ENCODE data around the gene CAT. TPM values are rescaled to one million over a fixed set of nuclear protein-coding genes. Genes with fewer than 3 reads are reported as not detected.
A peak's percentile ranks its signal among the peaks of the same experiment; 100 is the strongest.

The CAT gene
- polyA plus RNA-seq, 6 donors from 2014 or later = 207 to 347 (median 234) TPM

DNA sequence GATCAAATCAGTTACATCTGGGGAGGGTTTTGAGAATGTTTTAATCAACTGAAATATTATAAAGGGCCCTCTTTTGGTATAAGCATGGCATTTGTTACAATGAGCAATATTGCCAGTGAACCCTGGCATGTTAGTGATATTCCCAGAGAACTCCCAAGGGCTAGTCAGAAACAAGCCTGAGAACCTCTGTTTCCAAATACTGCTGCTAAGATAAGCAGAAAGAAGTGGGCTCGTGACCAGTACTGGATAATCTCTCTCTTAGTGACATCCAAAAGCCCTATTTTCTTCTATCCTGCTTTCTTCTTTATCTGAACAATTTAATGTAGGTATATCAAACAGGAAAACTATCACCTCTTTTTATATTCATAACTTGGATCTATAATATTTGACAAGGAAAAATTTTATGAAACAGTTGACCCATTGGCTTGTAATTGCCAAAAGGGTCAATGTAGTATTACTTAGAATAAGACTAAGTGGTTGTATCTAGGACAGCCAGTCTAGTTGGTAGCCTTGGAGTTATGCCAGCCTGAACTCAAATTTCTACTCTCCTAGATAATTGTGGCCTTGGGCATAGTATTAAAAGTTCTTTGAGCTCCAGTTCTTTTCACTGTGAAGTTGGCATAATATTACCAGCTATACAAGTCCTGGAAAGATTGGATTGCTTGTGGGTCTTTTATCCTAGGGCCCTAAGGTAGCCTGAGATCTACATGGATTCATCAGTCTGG is 15.7 kb downstream of the CAT start:
- Mint-ChIP-seq H3K27me3 (no peaks in the 10 kb centered on the region), H3K36me3 (peaks cover 34 to 45% of the 10 kb centered on the region in 2 donors), H3K4me1 (peaks cover 0 to 8% (median 4%) of the 10 kb centered on the region in 3 donors)

DNA sequence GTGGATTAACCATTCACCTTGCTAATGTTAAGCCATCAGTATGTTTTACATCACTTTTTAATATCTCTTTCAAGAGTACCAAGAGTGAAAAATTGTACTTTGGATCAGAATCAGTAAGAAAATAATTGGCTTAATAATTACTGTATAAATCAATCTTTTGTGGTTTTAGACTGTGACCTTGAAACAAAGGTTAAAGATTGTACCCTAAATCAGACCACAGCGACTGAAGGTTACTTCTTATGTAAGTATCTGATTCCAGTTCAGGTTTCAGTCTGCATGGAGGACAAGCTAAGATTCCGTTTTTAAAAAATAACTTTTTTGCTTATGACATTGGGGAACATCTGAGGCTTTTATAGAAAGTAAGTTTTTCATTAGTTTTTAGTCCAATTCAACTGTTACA is 18.9 kb downstream of the CAT start:
- ATAC-seq (ENCODE audit: low read depth in 2 of 2) (no peak), DNase-seq (no peak)
- no peaks in the 10 kb centered on the region for H3K9me3 Mint-ChIP-seq
- H3K27me3 Mint-ChIP-seq = no peaks in the 10 kb centered on the region
- no peaks in the 10 kb centered on the region for H3K4me1 Mint-ChIP-seq
- H3K36me3 Mint-ChIP-seq = peaks cover 21 to 35% of the 10 kb centered on the region in 2 donors
- H3K27ac Mint-ChIP-seq = peak overlapping the region in 1 of 6 donors; percentile 1
- H3K4me3 Mint-ChIP-seq = no peak overlapping the region

More for the DNA sequence above, 15.7 kb downstream of the CAT start:
- no peaks in the 10 kb centered on the region for H3K9me3 Mint-ChIP-seq
- no peak overlapping the region for H3K27ac Mint-ChIP-seq
- ATAC-seq (ENCODE audit: low read depth in 2 of 2) (no peak), DNase-seq (no peak)
- H3K4me3 Mint-ChIP-seq = no peak overlapping the region

DNA sequence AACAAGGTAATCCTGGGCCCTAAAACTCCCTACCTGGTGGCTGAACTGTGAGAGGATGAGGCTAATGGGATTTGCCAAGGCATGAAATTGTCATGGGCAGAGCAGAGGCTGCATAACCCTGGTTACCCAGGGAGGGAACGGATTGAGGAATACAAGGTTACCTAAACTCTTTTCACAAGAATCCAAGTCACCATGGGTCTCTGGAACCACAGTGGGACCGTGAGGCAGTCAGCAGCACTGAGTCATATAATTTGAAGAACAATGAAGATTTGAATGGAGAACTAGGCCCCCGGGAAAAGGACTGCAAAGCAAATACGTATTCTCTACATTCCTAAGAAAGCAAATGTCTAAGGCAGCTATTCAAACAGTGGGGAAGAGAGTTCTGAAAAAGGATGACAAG is 19.8 kb downstream of the CAT start:
- Mint-ChIP-seq H3K4me3 (no peak overlapping the region), H3K36me3 (peaks cover 22 to 34% of the 10 kb centered on the region in 2 donors), H3K27ac (peak overlapping the region in 2 of 6 donors; percentile 18 to 65), H3K9me3 (no peaks in the 10 kb centered on the region), H3K4me1 (no peaks in the 10 kb centered on the region), H3K27me3 (no peaks in the 10 kb centered on the region)
- DNase-seq (no peak), ATAC-seq (ENCODE audit: low read depth in 2 of 2) (no peak)

DNA sequence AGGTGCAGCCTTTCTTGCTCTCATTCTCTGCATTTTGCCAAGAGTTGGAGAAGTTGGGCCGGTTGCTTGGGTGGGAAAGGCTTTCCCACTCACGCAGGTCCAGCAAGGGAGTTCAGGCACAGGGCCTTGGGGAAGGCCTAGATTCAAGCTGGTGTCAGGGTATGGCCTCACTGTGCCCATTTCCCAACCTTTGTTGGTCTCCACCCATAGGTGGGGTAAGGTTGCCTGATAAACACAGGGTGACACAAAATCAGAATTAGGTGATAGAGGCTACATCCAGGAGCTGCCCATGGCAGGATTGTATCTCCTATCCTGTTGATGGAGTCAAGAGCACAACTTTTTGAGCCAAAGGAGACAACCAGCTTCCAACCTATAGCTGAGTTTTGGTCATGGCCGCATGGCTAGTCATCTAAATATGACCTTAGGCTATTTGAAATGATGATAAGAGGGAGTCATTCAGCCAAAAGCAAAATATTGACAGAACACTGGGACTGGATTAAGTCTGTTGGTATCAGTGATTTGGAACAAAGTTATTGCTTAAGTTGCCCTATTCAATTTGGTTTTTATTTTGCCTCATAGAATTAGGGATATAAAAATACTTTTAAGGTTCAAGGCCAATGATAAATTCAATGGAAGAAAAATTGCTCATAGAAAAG is 20.9 kb downstream of the CAT start:
- Mint-ChIP-seq H3K4me3 (no peak overlapping the region), H3K27me3 (no peaks in the 10 kb centered on the region), H3K4me1 (no peaks in the 10 kb centered on the region), H3K9me3 (peaks cover 0 to 2% (median 0%) of the 10 kb centered on the region in 7 donors), H3K36me3 (peaks cover 31 to 40% of the 10 kb centered on the region in 2 donors), H3K27ac (peak overlapping the region in 1 of 6 donors; percentile 34)
- no peak for ATAC-seq (ENCODE audit: low read depth in 2 of 2)
- DNase-seq = no peak

DNA sequence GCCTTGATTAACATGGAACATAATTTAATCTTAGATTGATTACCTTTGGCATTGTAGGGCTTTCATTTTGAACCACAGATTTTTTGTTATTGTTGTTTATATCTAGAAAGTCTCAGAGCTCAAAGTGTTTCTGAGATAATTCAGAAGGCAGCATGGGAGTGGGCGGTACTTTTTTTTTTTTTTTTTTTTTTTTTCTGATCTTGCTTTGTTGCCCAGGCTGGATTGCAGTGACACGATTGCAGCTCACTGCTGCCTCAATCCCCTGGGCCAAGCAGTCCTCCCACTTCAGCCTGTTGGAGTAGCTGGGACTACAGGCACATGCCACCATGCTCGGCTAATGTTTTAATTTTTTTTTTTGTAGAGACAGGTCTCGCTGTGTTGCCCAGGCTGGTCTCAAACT is 21.5 kb downstream of the CAT start:
- H3K4me1 Mint-ChIP-seq = no peaks in the 10 kb centered on the region
- DNase-seq (no peak), ATAC-seq (ENCODE audit: low read depth in 2 of 2) (no peak)
- no peak overlapping the region for H3K4me3 Mint-ChIP-seq
- peaks cover 0 to 3% (median 0%) of the 10 kb centered on the region in 7 donors for H3K9me3 Mint-ChIP-seq
- H3K27me3 Mint-ChIP-seq = no peaks in the 10 kb centered on the region
- peak overlapping the region in 1 of 6 donors; percentile 78 for H3K27ac Mint-ChIP-seq
- H3K36me3 Mint-ChIP-seq = peaks cover 35 to 44% of the 10 kb centered on the region in 2 donors

DNA sequence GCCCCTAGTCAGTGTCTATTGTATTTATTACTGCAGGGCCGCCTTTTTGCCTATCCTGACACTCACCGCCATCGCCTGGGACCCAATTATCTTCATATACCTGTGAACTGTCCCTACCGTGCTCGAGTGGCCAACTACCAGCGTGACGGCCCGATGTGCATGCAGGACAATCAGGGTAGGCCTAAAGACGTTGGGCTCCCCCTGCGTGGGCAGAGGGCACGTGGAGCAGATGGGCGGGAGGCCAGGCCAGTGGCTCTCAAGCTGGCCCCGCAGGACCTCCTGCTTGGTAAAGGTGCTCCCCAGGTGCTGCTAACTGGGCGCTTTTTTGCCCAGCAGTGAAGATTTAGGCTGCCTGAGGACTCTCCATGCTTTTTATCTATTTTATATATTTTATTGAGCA is 22.5 kb downstream of the CAT start:
- Mint-ChIP-seq H3K36me3 (peaks cover 44 to 52% of the 10 kb centered on the region in 2 donors), H3K4me1 (no peaks in the 10 kb centered on the region), H3K9me3 (peaks cover 0 to 9% (median 6%) of the 10 kb centered on the region in 7 donors), H3K27me3 (no peaks in the 10 kb centered on the region), H3K4me3 (no peak overlapping the region), H3K27ac (no peak overlapping the region)
- ATAC-seq (ENCODE audit: low read depth in 2 of 2) (no peak), DNase-seq (no peak)

DNA sequence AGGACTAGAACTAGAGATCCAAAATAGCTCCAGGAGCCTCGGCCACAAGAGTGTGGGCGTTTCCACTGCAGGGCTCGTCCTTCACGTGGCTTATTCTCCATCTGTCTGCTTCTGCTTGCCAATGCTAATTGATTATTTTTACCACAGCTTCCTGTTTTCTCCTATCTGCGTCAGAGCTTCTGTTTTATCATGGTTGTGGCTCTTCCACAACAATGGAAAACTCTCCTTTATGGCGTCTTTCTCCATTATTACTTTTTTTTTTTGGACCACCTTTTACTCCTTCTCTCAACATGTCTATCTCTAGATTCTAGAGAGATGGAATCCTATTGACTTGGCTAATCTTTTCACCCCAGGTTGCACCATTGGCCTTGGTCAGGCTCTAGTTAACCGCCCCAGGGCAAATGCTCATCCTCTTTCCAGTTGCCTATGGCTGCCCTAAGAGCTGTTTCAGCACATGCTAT is 25.9 kb downstream of the CAT start:
- Mint-ChIP-seq H3K9me3 (peaks cover 4 to 22% (median 17%) of the 10 kb centered on the region in 7 donors), H3K27me3 (no peaks in the 10 kb centered on the region), H3K4me3 (no peak overlapping the region), H3K27ac (peak overlapping the region in 3 of 6 donors; percentile 9 to 89 (median 29)), H3K36me3 (peaks cover 41 to 47% of the 10 kb centered on the region in 2 donors), H3K4me1 (no peaks in the 10 kb centered on the region)
- ATAC-seq (ENCODE audit: low read depth in 2 of 2) = no peak
- no peak for DNase-seq

DNA sequence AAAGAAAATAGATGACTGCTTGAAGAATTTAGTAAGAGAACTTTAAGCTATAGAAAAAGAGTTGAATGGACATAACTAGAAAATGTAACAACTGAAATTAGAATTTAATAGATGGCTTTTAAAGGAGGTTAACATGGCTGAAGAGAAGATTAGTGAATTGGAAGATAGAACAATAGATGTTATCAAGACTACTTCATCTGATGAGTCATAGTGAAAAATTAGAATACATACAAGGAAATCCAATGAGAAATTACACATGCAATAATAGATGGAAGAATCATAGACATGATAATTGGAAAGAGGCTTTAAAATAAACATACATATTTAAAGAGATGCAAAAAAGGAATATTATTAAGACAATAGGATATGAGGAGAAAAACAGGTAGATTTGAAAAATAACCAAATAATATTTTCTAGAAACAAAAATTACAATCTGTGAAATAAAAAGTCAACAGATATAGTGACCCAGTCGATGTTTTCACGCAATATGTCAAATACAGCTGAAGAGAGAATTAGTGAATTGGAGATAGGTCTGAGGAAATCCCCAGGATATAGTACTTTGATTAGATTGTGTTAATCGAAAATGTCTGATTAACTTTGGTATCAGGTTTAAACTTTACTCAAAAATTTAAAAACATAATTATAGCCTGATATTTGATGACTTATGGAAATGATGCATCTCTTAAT is 28.2 kb downstream of the CAT start:
- H3K27ac Mint-ChIP-seq = peak overlapping the region in 1 of 6 donors; percentile 11
- no peak overlapping the region for H3K4me3 Mint-ChIP-seq
- H3K9me3 Mint-ChIP-seq = peaks cover 4 to 22% (median 17%) of the 10 kb centered on the region in 7 donors
- H3K4me1 Mint-ChIP-seq = no peaks in the 10 kb centered on the region
- peaks cover 38 to 58% of the 10 kb centered on the region in 2 donors for H3K36me3 Mint-ChIP-seq
- ATAC-seq (ENCODE audit: low read depth in 2 of 2) (no peak), DNase-seq (no peak)
- no peaks in the 10 kb centered on the region for H3K27me3 Mint-ChIP-seq

DNA sequence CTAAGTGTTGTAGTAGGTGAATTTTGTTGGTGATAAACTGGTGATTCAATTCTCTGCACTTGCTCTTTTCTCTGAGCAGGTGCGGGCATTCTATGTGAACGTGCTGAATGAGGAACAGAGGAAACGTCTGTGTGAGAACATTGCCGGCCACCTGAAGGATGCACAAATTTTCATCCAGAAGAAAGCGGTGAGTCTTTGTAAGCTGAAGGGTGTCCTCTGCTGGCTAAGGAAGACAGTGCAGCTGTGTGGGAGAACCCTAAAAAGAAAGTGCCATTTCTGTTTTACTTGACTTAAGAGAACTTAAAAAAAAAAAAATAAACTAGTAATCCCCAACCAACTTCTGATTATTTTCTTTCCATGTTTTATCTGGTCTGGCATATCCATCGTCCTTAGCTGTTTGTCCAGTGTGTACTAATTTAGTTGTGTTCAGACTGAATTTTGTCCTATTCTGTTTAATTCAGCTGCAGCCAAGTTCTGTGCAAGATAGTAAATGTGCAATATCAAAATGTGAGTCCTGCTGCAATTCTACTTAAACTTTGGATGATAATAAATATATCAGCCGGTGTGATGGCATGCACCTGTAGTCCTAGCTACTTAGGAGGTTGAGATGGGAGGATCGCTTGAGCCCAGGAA is 29.6 kb downstream of the CAT start:
- Mint-ChIP-seq H3K36me3 (peaks cover 47 to 55% of the 10 kb centered on the region in 2 donors), H3K27ac (no peak overlapping the region), H3K27me3 (no peaks in the 10 kb centered on the region), H3K4me1 (no peaks in the 10 kb centered on the region), H3K9me3 (peaks cover 4 to 22% (median 17%) of the 10 kb centered on the region in 7 donors), H3K4me3 (no peak overlapping the region)
- ATAC-seq (ENCODE audit: low read depth in 2 of 2) = peak in 1 of 2 donors; percentile 43
- DNase-seq = no peak

DNA sequence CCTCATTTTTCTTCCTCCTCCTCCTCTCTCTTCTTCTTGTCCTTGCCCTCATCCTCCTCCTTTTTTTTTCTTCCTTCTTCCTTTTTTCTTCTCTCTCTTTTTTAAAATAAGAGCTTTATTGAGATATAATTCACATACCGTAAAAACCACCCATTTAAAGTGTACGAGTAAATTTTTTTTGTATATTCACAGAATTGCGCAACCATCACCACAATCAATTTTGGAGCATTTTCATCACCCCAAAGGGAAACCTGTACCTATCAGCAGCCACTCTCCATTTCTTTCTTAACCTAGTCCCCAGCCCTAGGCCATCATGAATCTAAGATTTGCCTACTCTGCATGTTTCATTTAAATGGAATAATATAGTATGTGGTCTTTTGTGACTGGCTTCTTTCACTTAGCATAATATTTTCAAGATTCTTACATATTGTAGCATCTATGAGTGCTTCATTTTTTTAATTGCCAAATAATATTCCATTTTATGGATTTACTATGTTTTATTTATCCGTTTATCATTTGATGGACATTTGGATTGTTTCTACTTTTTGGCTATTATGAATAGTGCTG is 35.0 kb downstream of the CAT start:
- DNase-seq = no peak
- no peak overlapping the region for H3K4me3 Mint-ChIP-seq
- no peak for ATAC-seq (ENCODE audit: low read depth in 2 of 2)
- peaks cover 0 to 4% (median 0%) of the 10 kb centered on the region in 7 donors for H3K9me3 Mint-ChIP-seq
- peak overlapping the region in 1 of 6 donors; percentile 60 for H3K27ac Mint-ChIP-seq
- H3K36me3 Mint-ChIP-seq = peaks cover 12 to 24% of the 10 kb centered on the region in 2 donors
- no peaks in the 10 kb centered on the region for H3K4me1 Mint-ChIP-seq
- H3K27me3 Mint-ChIP-seq = no peaks in the 10 kb centered on the region

DNA sequence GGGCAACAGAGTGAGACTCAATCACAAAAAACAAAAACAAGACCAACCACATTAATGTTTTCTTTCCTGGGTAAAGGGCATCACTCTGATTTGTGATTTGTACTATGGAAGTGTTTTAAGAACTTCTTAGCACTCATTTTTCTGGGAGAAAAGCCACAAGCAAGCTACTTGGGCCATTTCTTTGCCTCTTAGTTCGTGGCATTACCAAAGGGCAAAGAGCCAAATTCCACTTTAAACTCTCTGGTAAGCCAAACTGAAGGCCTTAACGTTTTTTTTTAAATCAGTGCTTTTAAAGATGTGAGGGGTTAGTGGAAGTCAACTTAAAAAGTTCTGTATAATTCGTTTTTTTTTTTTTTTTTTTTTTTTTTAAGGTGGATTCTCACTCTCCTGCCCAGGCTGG is 36.9 kb downstream of the CAT start:
- ATAC-seq (ENCODE audit: low read depth in 2 of 2) (no peak), DNase-seq (no peak)
- H3K36me3 Mint-ChIP-seq = peaks cover 12 to 24% of the 10 kb centered on the region in 2 donors
- H3K9me3 Mint-ChIP-seq = peaks cover 0 to 4% (median 0%) of the 10 kb centered on the region in 7 donors
- H3K27ac Mint-ChIP-seq = no peak overlapping the region
- no peak overlapping the region for H3K4me3 Mint-ChIP-seq
- H3K4me1 Mint-ChIP-seq = no peaks in the 10 kb centered on the region
- no peaks in the 10 kb centered on the region for H3K27me3 Mint-ChIP-seq

DNA sequence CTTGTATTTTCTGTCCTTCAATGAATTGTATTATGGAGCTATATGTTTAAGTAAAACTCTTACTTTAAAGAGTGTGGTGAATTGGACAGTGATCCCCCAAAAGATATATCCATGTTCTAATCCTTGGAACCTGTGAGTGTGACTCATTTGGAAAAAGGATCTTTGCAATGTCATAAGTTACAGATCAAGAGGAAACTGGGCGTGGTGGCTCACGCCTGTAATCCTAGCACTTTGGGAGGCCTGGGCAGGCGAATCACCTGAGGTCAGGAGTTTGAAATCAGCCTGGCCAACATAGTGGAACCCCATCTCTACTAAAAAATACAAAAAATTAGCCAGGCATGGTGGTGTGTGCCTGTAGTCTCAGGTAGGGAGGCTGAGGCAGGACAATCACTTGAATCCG is 38.1 kb downstream of the CAT start:
- Mint-ChIP-seq H3K36me3 (peaks cover 11 to 15% of the 10 kb centered on the region in 2 donors), H3K27ac (no peak overlapping the region), H3K9me3 (peaks cover 0 to 4% (median 0%) of the 10 kb centered on the region in 7 donors), H3K4me3 (no peak overlapping the region), H3K27me3 (no peaks in the 10 kb centered on the region), H3K4me1 (no peaks in the 10 kb centered on the region)
- DNase-seq = no peak
- no peak for ATAC-seq (ENCODE audit: low read depth in 2 of 2)
